Measurements from ENCODE around the gene FCHSD2. TPM values are rescaled to one million over a fixed set of nuclear protein-coding genes. Genes with fewer than 3 reads are reported as not detected.
A peak's percentile ranks its signal among the peaks of the same experiment; 100 is the strongest.

FCHSD2 gene
- total RNA-seq, 1 donor from 2014 or later: 69.5 TPM

GRCh38 chr11:73184953-73185671, 43.0 kb upstream of the FCHSD2 start:
- H3K27me3 Mint-ChIP-seq (ENCODE audit: low read depth): no peaks in the 10 kb centered on the region
- DNase-seq (ENCODE audit: low spot score): no peak
- TF ChIP-seq CTCF (IDR thresholded peaks at IDR 0.05): peak; percentile 85
- peaks cover 23% of the 10 kb centered on the region for H3K4me1 Mint-ChIP-seq (ENCODE audit: low read depth)
- peaks cover 1% of the 10 kb centered on the region for H3K36me3 Mint-ChIP-seq (ENCODE audit: low read depth)
- peak overlapping the region; percentile 32 for H3K27ac Mint-ChIP-seq (ENCODE audit: unreplicated experiment)
- peaks cover 6% of the 10 kb centered on the region for H3K9me3 Mint-ChIP-seq (ENCODE audit: low read depth)
- H3K4me3 Mint-ChIP-seq (ENCODE audit: unreplicated experiment): no peak overlapping the region

GRCh38 chr11:73182824-73183321, 40.8 kb upstream of the FCHSD2 start:
- H3K4me1 Mint-ChIP-seq (ENCODE audit: low read depth): peaks cover 25% of the 10 kb centered on the region
- no peak for DNase-seq (ENCODE audit: low spot score)
- TF ChIP-seq CTCF (IDR thresholded peaks at IDR 0.05): no peak
- peaks cover 6% of the 10 kb centered on the region for H3K9me3 Mint-ChIP-seq (ENCODE audit: low read depth)
- no peak overlapping the region for H3K4me3 Mint-ChIP-seq (ENCODE audit: unreplicated experiment)
- peaks cover 1% of the 10 kb centered on the region for H3K36me3 Mint-ChIP-seq (ENCODE audit: low read depth)
- H3K27ac Mint-ChIP-seq (ENCODE audit: unreplicated experiment): no peak overlapping the region
- H3K27me3 Mint-ChIP-seq (ENCODE audit: low read depth): peaks cover 5% of the 10 kb centered on the region

GRCh38 chr11:73178681-73179080, 36.6 kb upstream of the FCHSD2 start:
- Mint-ChIP-seq H3K4me3 (ENCODE audit: unreplicated experiment) (no peak overlapping the region), H3K27me3 (ENCODE audit: low read depth) (peaks cover 5% of the 10 kb centered on the region), H3K27ac (ENCODE audit: unreplicated experiment) (no peak overlapping the region), H3K4me1 (ENCODE audit: low read depth) (peaks cover 32% of the 10 kb centered on the region), H3K36me3 (ENCODE audit: low read depth) (peaks cover 1% of the 10 kb centered on the region), H3K9me3 (ENCODE audit: low read depth) (peaks cover 6% of the 10 kb centered on the region)
- DNase-seq (ENCODE audit: low spot score): no peak
- TF ChIP-seq CTCF (IDR thresholded peaks at IDR 0.05): no peak

GRCh38 chr11:73177778-73178539, 35.8 kb upstream of the FCHSD2 start:
- no peak for DNase-seq (ENCODE audit: low spot score)
- Mint-ChIP-seq H3K4me1 (ENCODE audit: low read depth) (peaks cover 39% of the 10 kb centered on the region), H3K4me3 (ENCODE audit: unreplicated experiment) (no peak overlapping the region), H3K36me3 (ENCODE audit: low read depth) (peaks cover 1% of the 10 kb centered on the region), H3K9me3 (ENCODE audit: low read depth) (peaks cover 6% of the 10 kb centered on the region), H3K27ac (ENCODE audit: unreplicated experiment) (no peak overlapping the region), H3K27me3 (ENCODE audit: low read depth) (peaks cover 5% of the 10 kb centered on the region)
- peak; percentile 99 for TF ChIP-seq CTCF (IDR thresholded peaks at IDR 0.05)

GRCh38 chr11:73177380-73177777, 35.3 kb upstream of the FCHSD2 start:
- peaks cover 5% of the 10 kb centered on the region for H3K27me3 Mint-ChIP-seq (ENCODE audit: low read depth)
- H3K4me3 Mint-ChIP-seq (ENCODE audit: unreplicated experiment): no peak overlapping the region
- peaks cover 41% of the 10 kb centered on the region for H3K4me1 Mint-ChIP-seq (ENCODE audit: low read depth)
- H3K9me3 Mint-ChIP-seq (ENCODE audit: low read depth): peaks cover 6% of the 10 kb centered on the region
- no peak overlapping the region for H3K27ac Mint-ChIP-seq (ENCODE audit: unreplicated experiment)
- no peak for DNase-seq (ENCODE audit: low spot score)
- no peak for TF ChIP-seq CTCF (IDR thresholded peaks at IDR 0.05)
- H3K36me3 Mint-ChIP-seq (ENCODE audit: low read depth): peaks cover 1% of the 10 kb centered on the region
